ENCODE measurements around the gene ZNF181. TPM values are rescaled to one million over a fixed set of nuclear protein-coding genes. Genes with fewer than 3 reads are reported as not detected.

Gene ZNF181
- total RNA-seq, 2 experiments from 2014 or later: 2.0 to 2.9 TPM

GRCh38 chr19:34731964-34732363, 2.1 kb upstream of the ZNF181 start:
- no peak overlapping the region for H3K27ac ChIP-seq (ENCODE audit: low read depth in 1 of 2, low read length in 2 of 2)
- TF ChIP-seq CTCF (IDR thresholded peaks at IDR 0.05): no peak
- H3K9me3 ChIP-seq (ENCODE audit: control insufficient read depth in 1 of 2, insufficient read depth in 1 of 2, low read length in 2 of 2): no peaks in the 10 kb centered on the region
- Mint-ChIP-seq H3K4me3 (peak overlapping the region; percentile 74), H3K9me3 (no peaks in the 10 kb centered on the region), H3K27ac (no peak overlapping the region), H3K4me1 (ENCODE audit: low read depth) (peaks cover 32% of the 10 kb centered on the region), H3K27me3 (peaks cover 11% of the 10 kb centered on the region), H3K36me3 (ENCODE audit: low read depth) (peaks cover 36% of the 10 kb centered on the region)
- intact Hi-C loops (cut with DNase I, micrococcal nuclease): loop anchor here in 1 of 2 experiments (5.0 kb wide), 1 partner anchor 280 kb away; no protein-coding TSS in a partner anchor
- no peak for DNase-seq
- ChIA-PET POLR2A (no interaction called here), CTCF (no interaction called here)
- H3K36me3 ChIP-seq (ENCODE audit: insufficient read depth, low read length): peaks cover 5% of the 10 kb centered on the region
- H3K27me3 ChIP-seq (ENCODE audit: control insufficient read depth in 1 of 2, insufficient read depth in 2 of 2, low read length in 2 of 2): peaks cover 0 to 3% of the 10 kb centered on the region in 2 experiments
- no peak overlapping the region for H3K4me3 ChIP-seq (ENCODE audit: low read length)
- peaks cover 28% of the 10 kb centered on the region for H3K4me1 ChIP-seq (ENCODE audit: insufficient read depth, low read length)
- ATAC-seq (ENCODE audit: poor library complexity): no peak

- no peaks in the 10 kb centered on the region for H3K9me3 ChIP-seq (ENCODE audit: control insufficient read depth in 1 of 2, insufficient read depth in 1 of 2, low read length in 2 of 2)
- H3K27ac Mint-ChIP-seq: peak overlapping the region; percentile 92
- H3K4me3 ChIP-seq (ENCODE audit: low read length): peak overlapping the region; percentile 85
- peaks cover 11% of the 10 kb centered on the region for H3K36me3 ChIP-seq (ENCODE audit: insufficient read depth, low read length)
- H3K4me3 Mint-ChIP-seq: peak overlapping the region; percentile 80
- intact Hi-C loops (cut with DNase I, micrococcal nuclease): loop anchor here in 1 of 2 experiments (1.0 to 5.0 kb wide), 2 partner anchors 55 to 280 kb away; partner anchors contain the start of genes SCGB2B2 and ZNF302
- POLR2A ChIA-PET: interaction anchor here (1.1 to 1.8 kb wide), 4 partner anchors 39 to 194 kb away, joined by 5 to 18 read pairs (median 9); partner anchors contain the start of genes ZNF30 and ZNF302
- H3K4me1 ChIP-seq (ENCODE audit: insufficient read depth, low read length): peaks cover 28% of the 10 kb centered on the region
- CTCF ChIA-PET: interaction anchor here (0.6 to 1.3 kb wide), 2 partner anchors 55 to 194 kb away, joined by 3 to 4 read pairs; partner anchors contain the start of genes SCGB2B2 and ZNF302
- peak in 2 of 14 experiments; percentile 8 to 22 for DNase-seq
- H3K36me3 Mint-ChIP-seq (ENCODE audit: low read depth): peaks cover 43% of the 10 kb centered on the region
- H3K27ac ChIP-seq (ENCODE audit: low read depth in 1 of 2, low read length in 2 of 2): no peak overlapping the region
- TF ChIP-seq CTCF (IDR thresholded peaks at IDR 0.05): no peak
- peaks cover 0 to 2% of the 10 kb centered on the region in 2 experiments for H3K27me3 ChIP-seq (ENCODE audit: control insufficient read depth in 1 of 2, insufficient read depth in 2 of 2, low read length in 2 of 2)
- ATAC-seq (ENCODE audit: poor library complexity): no peak
- peaks cover 4% of the 10 kb centered on the region for H3K27me3 Mint-ChIP-seq
- H3K9me3 Mint-ChIP-seq: no peaks in the 10 kb centered on the region
- H3K4me1 Mint-ChIP-seq (ENCODE audit: low read depth): peaks cover 34% of the 10 kb centered on the region
Observed at GRCh38 chr19:34732612-34733211, 1.3 kb upstream of the ZNF181 start.

- Mint-ChIP-seq H3K9me3 (peaks cover 3% of the 10 kb centered on the region), H3K4me3 (peak overlapping the region; percentile 96), H3K27ac (peak overlapping the region; percentile 92), H3K4me1 (ENCODE audit: low read depth) (peaks cover 34% of the 10 kb centered on the region), H3K36me3 (ENCODE audit: low read depth) (peaks cover 49% of the 10 kb centered on the region), H3K27me3 (no peaks in the 10 kb centered on the region)
- peak; percentile 21 for ATAC-seq (ENCODE audit: poor library complexity)
- ChIA-PET POLR2A (interaction anchor here (1.0 to 1.8 kb wide), 5 partner anchors 38 to 281 kb away, joined by 5 to 18 read pairs (median 7); partner anchors contain the start of genes ZNF30 and ZNF302), CTCF (interaction anchor here (0.6 to 1.3 kb wide), 2 partner anchors 56 to 194 kb away, joined by 3 to 4 read pairs; partner anchors contain the start of genes SCGB2B2 and ZNF302)
- intact Hi-C loops (cut with DNase I, micrococcal nuclease): loop anchor here in 1 of 2 experiments (1.0 to 5.0 kb wide), 2 partner anchors 56 to 279 kb away; partner anchors contain the start of genes SCGB2B2 and ZNF302
- Histone ChIP-seq H3K4me3 (ENCODE audit: low read length) (peak overlapping the region; percentile 85), H3K4me1 (ENCODE audit: insufficient read depth, low read length) (peaks cover 28% of the 10 kb centered on the region), H3K27ac (ENCODE audit: low read depth in 1 of 2, low read length in 2 of 2) (peak overlapping the region; percentile 91), H3K36me3 (ENCODE audit: insufficient read depth, low read length) (peaks cover 17% of the 10 kb centered on the region), H3K9me3 (ENCODE audit: control insufficient read depth in 1 of 2, insufficient read depth in 1 of 2, low read length in 2 of 2) (peaks cover 3% of the 10 kb centered on the region in 2 experiments), H3K27me3 (ENCODE audit: control insufficient read depth in 1 of 2, insufficient read depth in 2 of 2, low read length in 2 of 2) (no peaks in the 10 kb centered on the region)
- no peak for TF ChIP-seq CTCF (IDR thresholded peaks at IDR 0.05)
- DNase-seq: peak in 2 of 14 experiments; percentile 7 to 19
Observed at GRCh38 chr19:34733266-34733745, 737 bp upstream of the ZNF181 start.
